HG02798 (cell line): ENCODE data around the gene MYOCD.

Experiments used
- ATAC-seq: cut with Tn5 transposase; IDR thresholded peaks from one replicate; pipeline ENCODE4 v1.9.1; 2021; ENCODE audit warnings: mild to moderate bottlenecking; ENCODE audit not compliant: unreplicated experiment, poor library complexity

The MYOCD gene

DNA sequence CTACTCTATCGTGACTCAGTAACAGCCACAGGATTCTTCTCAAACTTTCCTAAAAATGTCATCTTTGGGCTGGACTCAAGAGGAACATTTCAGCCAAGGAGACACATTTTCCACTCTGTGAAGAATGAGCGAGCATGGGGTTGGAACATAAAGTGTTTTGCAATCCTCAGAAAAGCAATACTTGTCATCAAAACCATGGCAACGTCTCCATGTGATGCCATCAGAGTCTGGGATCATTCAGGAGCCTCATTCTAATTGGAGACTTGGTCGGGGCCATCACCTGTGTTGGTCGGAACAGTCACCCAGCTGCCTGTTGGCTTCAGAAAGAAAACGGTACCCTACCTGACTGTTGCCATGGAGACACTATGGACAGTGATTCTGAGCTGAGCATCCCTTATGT, 25.5 kb downstream of the MYOCD start:
- no peak for ATAC-seq

DNA sequence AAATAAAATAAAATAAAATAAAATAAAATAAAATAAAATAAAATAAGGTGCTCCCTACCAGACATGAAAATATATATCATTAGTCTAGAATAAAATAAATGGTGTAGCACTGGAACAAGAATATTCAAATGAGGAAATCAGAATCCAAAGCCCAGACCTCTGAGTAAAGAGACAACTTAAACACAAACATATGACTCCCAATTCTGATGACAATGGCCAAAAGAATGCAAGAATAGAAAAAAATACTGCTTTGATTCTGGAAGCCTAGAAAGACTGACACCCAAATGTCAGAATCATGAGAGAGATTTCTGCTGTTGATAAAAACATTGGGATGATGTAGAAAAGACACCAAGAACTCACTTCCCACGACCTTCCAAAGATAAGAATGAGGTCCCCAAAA, 27.9 kb downstream of the MYOCD start:
- no peak for ATAC-seq

DNA sequence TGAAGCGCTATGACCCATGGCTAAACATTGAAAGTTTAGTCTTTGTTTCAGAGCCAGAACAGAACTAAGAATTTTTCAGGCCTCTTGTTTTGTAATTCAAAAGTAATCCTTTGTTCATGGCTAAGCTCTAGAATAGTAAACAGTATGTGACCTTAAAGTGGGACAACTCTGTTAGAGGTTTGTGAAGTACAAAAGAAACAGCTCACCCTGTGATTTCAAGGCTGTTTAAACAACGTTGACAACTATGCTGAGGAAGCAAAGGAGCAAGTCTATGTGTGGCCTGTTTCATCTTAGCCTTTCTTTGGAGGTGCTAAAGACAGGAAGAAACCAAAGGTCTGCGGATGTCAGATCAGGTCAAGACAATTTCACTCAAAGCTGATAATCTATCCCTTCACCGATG, 40.4 kb downstream of the MYOCD start:
- no peak for ATAC-seq

DNA sequence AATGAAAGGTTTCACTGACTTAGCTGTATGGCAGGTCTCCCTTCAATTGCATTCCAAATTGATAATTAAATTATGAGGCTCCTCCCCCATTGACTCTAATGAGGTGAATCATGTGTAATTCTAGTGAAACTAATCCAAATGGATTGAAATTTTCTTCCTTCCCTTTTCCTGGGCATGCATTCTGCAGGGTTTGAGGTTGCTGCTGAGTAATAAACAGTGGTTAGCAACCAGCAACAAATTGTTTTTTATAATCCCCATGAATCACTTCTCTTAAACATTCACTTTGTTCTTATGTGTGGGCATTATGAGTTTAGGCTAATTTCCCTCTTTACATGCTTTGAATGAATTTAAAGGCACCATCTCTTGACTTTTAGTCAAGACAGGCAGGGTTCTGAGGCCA, 43.4 kb downstream of the MYOCD start:
- ATAC-seq, result no peak

GRCh38 chr17:12712415-12712814, 46.7 kb downstream of the MYOCD start:
- no peak for ATAC-seq

GRCh38 chr17:12712941-12713340, 47.3 kb downstream of the MYOCD start:
- ATAC-seq, result no peak

DNA sequence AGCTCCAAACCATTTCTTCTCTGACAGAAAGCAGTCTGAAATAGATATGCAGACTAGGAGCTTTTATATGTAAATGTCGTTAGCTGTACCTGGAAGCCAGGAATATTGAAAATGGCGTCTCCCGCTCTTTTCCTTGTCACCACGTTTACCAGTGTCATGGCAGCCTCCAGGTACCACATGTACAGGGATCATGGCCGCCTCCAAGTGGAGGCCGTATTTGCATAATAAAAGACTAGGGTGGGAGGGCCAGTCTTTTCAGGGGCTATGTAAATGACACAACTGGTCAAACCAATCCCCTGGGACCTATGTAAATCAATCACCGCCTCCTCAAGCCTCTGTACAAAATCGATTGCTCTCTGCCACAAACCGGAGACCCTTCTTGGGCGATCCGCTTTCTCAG, 54.3 kb downstream of the MYOCD start:
- ATAC-seq, result no peak

DNA sequence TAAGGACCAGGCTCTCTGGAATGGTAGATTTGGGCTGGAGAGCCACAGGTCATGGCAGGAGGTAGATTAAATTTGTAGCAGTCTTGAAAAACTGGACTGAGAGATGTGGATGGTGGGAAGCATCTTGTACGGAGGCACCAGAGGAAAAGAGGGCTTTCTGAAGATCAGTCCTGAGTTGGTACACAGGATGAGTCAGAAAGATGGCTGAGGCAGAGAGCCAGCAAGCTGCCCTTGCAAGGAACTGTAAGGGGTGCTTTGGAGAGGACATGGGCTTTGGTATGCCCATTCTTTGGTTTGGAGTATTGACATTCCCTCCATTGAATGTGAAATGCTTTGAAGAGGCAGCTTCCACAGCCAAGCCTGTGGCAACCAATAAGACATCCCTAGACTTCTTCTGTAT, 55.9 kb downstream of the MYOCD start:
- ATAC-seq, result no peak

GRCh38 chr17:12722282-12722681, 56.6 kb downstream of the MYOCD start:
- ATAC-seq, result no peak

- ATAC-seq, result no peak
These were observed 60.4 kb downstream of the MYOCD start for GRCh38 chr17:12726131-12726530.

DNA sequence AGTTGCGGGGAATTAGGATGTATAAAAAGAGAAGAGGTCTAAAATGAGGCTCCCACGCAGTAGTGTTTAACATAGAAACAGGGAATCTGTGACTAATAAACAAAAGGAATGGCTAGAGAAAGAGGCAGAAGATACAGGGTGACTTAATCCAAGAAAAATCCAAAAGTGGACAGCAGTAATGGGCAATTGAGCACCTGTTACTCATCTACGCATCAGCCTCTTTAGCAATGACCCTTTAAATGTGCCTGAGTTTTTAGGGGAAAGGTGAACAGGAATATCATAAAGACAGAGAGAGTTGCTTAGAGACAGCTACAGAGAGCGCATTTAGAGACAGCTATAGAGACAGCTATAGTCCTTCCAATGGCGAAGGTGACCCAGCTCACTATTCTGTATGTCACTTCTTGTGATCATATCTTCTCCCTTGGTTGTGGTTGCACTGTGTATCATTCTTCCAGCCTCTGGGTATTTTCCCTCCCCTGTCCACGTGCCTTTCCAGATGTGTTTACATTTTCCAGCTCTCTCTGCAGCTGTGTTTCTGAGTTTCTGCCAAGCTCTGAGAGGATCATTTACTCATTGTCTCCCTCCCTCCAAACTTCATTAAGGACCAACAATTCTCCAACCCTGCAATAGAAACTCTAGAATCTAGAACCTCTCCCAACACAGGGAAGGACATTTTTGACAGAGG, 61.5 kb downstream of the MYOCD start:
- ATAC-seq, result no peak

DNA sequence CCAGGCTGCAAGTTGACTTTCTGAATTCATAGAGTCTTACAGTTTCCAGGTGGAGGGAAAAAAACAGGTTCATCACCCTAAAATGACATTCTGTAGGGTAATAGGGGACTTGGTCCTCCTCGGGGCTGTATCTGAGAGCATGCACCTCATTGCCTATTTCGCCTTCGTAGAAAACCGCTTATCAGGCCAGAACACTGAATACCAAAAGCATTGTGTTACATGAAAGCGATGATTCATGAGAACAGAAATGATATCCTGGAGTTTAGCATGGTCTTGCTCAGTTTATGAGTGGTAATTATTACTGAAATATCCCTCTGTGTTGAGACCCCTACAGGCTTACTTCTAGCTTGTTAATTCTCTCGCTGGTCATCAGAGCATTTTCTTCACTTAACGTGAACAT, 62.2 kb downstream of the MYOCD start:
- no peak for ATAC-seq

DNA sequence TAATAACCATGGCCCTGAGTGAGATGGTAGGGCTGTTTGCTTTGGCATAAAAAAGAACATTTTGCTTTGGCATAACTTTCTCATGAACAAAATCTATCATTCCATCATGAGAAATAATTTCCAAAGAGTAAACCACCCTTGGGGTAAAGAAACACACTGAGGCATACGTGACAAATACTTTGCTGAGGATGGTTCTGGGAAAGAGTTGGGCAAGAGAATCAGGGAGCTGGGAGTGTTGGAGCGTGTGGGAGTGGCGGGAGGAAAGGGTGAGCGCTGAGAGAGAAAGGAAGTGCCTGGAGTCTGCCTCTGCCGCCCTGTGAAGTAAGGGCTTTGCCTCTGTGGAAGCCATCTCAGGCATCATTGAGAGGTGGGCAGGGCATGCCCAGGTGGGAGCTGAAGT, 63.4 kb downstream of the MYOCD start:
- no peak for ATAC-seq

- ATAC-seq, result no peak
These were observed 64.7 kb downstream of the MYOCD start for GRCh38 chr17:12730421-12730820.

GRCh38 chr17:12730931-12731521, 65.3 kb downstream of the MYOCD start:
- ATAC-seq, result no peak

GRCh38 chr17:12731839-12732238, 66.1 kb downstream of the MYOCD start:
- ATAC-seq, result no peak

DNA sequence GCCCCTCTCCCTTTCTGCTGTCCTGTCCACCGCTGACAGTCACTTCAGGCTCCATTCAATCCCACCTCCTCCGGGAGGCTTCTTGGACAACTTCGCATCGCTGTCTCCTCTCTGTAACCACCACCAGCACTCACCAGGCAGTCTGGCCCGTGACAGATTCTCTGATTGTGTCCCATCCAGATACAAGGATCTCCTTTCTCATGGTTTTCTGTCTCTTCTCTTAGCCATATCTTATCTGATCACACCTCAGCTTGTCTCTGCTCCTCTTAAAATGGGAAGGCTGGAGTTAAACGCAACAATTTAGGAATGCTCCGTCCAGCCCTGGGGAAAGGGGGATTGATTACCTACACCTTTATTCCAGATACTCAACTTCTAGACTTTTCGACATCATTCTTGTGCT, 66.7 kb downstream of the MYOCD start:
- ATAC-seq, result no peak

DNA sequence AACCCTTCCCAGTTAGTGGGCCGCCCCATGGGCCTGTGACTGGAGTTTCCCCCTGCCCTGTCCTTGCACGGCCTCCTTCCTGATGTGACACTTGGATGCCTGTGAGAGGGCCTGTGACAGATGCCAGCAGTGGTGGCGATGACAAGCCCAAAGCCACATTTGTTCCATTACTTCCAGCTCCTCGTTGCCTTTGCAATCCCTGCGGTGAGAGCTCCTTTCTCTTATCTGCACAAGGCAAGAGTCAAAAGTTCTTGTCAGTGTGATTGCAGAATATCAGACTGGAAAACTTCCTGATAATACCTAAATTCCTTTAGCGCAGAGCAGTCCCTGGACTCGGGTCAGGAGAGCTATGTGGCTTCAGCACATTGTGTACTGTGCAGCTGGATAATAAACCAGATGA, 69.2 kb downstream of the MYOCD start:
- ATAC-seq, result no peak

GRCh38 chr17:12735517-12735916, 69.8 kb downstream of the MYOCD start:
- ATAC-seq, result no peak

- no peak for ATAC-seq
These were observed 70.8 kb downstream of the MYOCD start for GRCh38 chr17:12736526-12736925.

- no peak for ATAC-seq
These were observed 72.2 kb downstream of the MYOCD start for GRCh38 chr17:12737740-12738469.

GRCh38 chr17:12738624-12739023, 72.9 kb downstream of the MYOCD start:
- ATAC-seq, result no peak
